B cell (primary cell): Measurements from ENCODE around the gene VAMP8. TPM values are rescaled to one million over a fixed set of nuclear protein-coding genes. Genes with fewer than 3 reads are reported as not detected.
A peak's percentile ranks its signal among the peaks of the same experiment; 100 is the strongest.

Source experiments
- ATAC-seq: fragments of 200-7000 bp; cut with Tn5 transposase; one replicate; pipeline ENCODE4 v1.10.0; 2021; ENCODE audit warnings: low read depth, mild to moderate bottlenecking, moderate number of reproducible peaks, moderate library complexity
- CTCF ChIA-PET: fragments of 350-600 bp; sonication (Branson Sonifier 250); formaldehyde crosslinking; loops from one replicate; lab custom pipeline; 2021; ENCODE audit warnings: antibody characterized with exemption, inconsistent platforms; lab: Charles Lee
- POLR2A ChIA-PET: fragments of 350-600 bp; sonication (Branson Sonifier 250); formaldehyde crosslinking; loops from one replicate; lab custom pipeline; 2021; ENCODE audit warnings: antibody characterized with exemption; lab: Charles Lee
- DNase-seq: peaks from one replicate; pipeline ENCODE4 v3.0.0; 2013
- H2AFZ ChIP-seq: 2 replicates; pipeline ENCODE4 v1.6.1; 2012; ENCODE audit warnings: mild to moderate bottlenecking, low read depth, low read length; ENCODE audit not compliant: insufficient read depth, poor library complexity, severe bottlenecking
- H3K27ac ChIP-seq, 2 donors: 1 replicate in 1 of 2; 2 replicates in 1 of 2; pipeline ENCODE4 v1.5.1; 2012 to 2013; ENCODE audit warnings: low read length in 2 of 2, mild to moderate bottlenecking in 2 of 2, moderate library complexity in 1 of 2
- H3K27me3 ChIP-seq, 4 experiments: fragments of 200-600 bp in 1 of 4; sonication (generic) in 1 of 4; replicated peaks in 1 of 4; 1 replicate in 2 of 4; 2 replicates in 2 of 4; pipeline versions ENCODE4 v1.6.1 to v1.7.0; 2013 to 2016; ENCODE audit warnings: low read length in 3 of 4, mild to moderate bottlenecking in 2 of 4, mixed read lengths in 1 of 4, moderate library complexity in 1 of 4; ENCODE audit not compliant: insufficient read depth in 4 of 4, control insufficient read depth in 3 of 4; ENCODE audit errors: control extremely low read depth in 1 of 4
- H3K36me3 ChIP-seq, 2 experiments: replicated peaks in 1 of 2; 1 replicate in 1 of 2; 2 replicates in 1 of 2; pipeline versions ENCODE4 v1.6.1 to v1.7.1; 2013; ENCODE audit warnings: low read length in 1 of 2; ENCODE audit not compliant: insufficient read depth in 2 of 2, control insufficient read depth in 1 of 2; ENCODE audit errors: control extremely low read depth in 1 of 2, extremely low read depth in 1 of 2
- H3K4me1 ChIP-seq, 2 donors: fragments of 200-600 bp in 1 of 2; sonication (generic) in 1 of 2; 1 replicate in 1 of 2; 2 replicates in 1 of 2; pipeline versions ENCODE4 v1.5.1 to v1.6.1; 2013 to 2017; ENCODE audit warnings: low read length in 2 of 2; ENCODE audit not compliant: control insufficient read depth in 2 of 2, insufficient read depth in 2 of 2
- H3K4me2 ChIP-seq: replicated peaks from 2 replicates; pipeline ENCODE3; 2012; ENCODE audit warnings: mild to moderate bottlenecking, low read depth, low read length; ENCODE audit not compliant: poor library complexity, severe bottlenecking
- H3K4me3 ChIP-seq, 5 experiments: fragments of 200-600 bp in 1 of 5; sonication (generic) in 1 of 5; 1 replicate in 3 of 5; 2 replicates in 2 of 5; pipeline versions ENCODE4 v1.5.1 to v1.7.0; 2011 to 2016; ENCODE audit warnings: low read length in 4 of 5, mild to moderate bottlenecking in 4 of 5, low read depth in 2 of 5, control low read depth in 1 of 5, moderate library complexity in 1 of 5; ENCODE audit not compliant: insufficient read depth in 1 of 5; ENCODE audit errors: control extremely low read depth in 1 of 5, extremely low read depth in 1 of 5
- H3K79me2 ChIP-seq: fragments of 200-600 bp; sonication (generic); one replicate; pipeline ENCODE4 v1.6.0; 2016; ENCODE audit warnings: low read length; ENCODE audit not compliant: control insufficient read depth, insufficient read depth
- H3K9ac ChIP-seq: fragments of 200-600 bp; sonication (generic); 2 replicates; pipeline ENCODE4 v1.6.1; 2017; ENCODE audit warnings: mild to moderate bottlenecking, low read length, moderate library complexity
- H3K9me3 ChIP-seq, 3 donors: one replicate each; pipeline versions ENCODE4 v1.6.1 to v1.7.1; 2013; ENCODE audit warnings: low read length in 2 of 3; ENCODE audit not compliant: control insufficient read depth in 2 of 3, insufficient read depth in 1 of 3; ENCODE audit errors: control extremely low read depth in 1 of 3
- H4K20me1 ChIP-seq: 2 replicates; pipeline ENCODE4 v1.6.0; 2012; ENCODE audit warnings: mild to moderate bottlenecking, low read length; ENCODE audit not compliant: insufficient read depth, control insufficient read depth, poor library complexity, severe bottlenecking
- H3K27ac Mint-ChIP-seq: one replicate; pipeline ENCODE4 v1.8.0; 2021; ENCODE audit warnings: mixed read lengths
- H3K27me3 Mint-ChIP-seq: one replicate; pipeline ENCODE4 v1.8.0; 2021; ENCODE audit warnings: mixed read lengths
- H3K4me1 Mint-ChIP-seq: one replicate; pipeline ENCODE4 v1.8.0; 2021; ENCODE audit warnings: mixed read lengths
- H3K4me3 Mint-ChIP-seq: one replicate; pipeline ENCODE4 v1.8.0; 2021; ENCODE audit warnings: mixed read lengths
- H3K9me3 Mint-ChIP-seq: one replicate; pipeline ENCODE4 v1.8.0; 2022; ENCODE audit warnings: mixed read lengths; ENCODE audit not compliant: insufficient read depth
- CTCF ChIP-seq: fragments of 200-600 bp; IDR thresholded peaks from one replicate; pipeline ENCODE4 v1.8.0; 2022; ENCODE audit warnings: antibody characterized with exemption, mild to moderate bottlenecking
- EZH2 ChIP-seq: IDR thresholded peaks from 2 replicates; pipeline ENCODE4 v1.6.1; 2012; ENCODE audit warnings: borderline replicate concordance, low read depth, mild to moderate bottlenecking, moderate library complexity, low read length; ENCODE audit not compliant: insufficient read depth, poor library complexity, severe bottlenecking
- WGBS: methylation state at CpG from one replicate; pipeline ENCODE4 v1.1.5; 2013; ENCODE audit warnings: missing lambda C conversion rate; ENCODE audit not compliant: insufficient coverage; 5-methylcytosine and 5-hydroxymethylcytosine counted together
- intact Hi-C: fragments of 100-400 bp; cut with micrococcal nuclease; formaldehyde crosslinking; loops from one replicate; pipeline ENCODE4 v1.10.0; 2022
- polyA plus RNA-seq: library from polyadenylated mRNA; depleted of rRNA; stranded (reverse); fragments of >200 nt; gene quantifications from 2 replicates; pipeline ENCODE4 v1.2.3, GENCODE V29; 2012
- total RNA-seq, 2 donors: library from RNA; stranded (reverse); fragments of 120-200 nt in 1 of 2; gene quantifications; 1 replicate in 1 of 2; 2 replicates in 1 of 2; pipeline versions ENCODE4 v1.2.3 to v1.2.4, GENCODE V29; 2013 to 2022

VAMP8 gene
- total and polyA plus RNA-seq, 2 donors (not counting 1 experiment from before 2014, with no cell fraction given) = 68.7 to 73.8 TPM

GRCh38 chr2:85611705-85612587 is 34.6 kb downstream of the VAMP8 start, which contains the start of gene C2orf68:
C2orf68 (minus strand) TSS chr2:85612066; CDS start chr2:85611984, 82 bp downstream.
- peak within 1 kb of the TSS; percentile 80 for H3K9ac ChIP-seq
- WGBS = 9% methylated on average over 57 of the region's 73 CpGs
- CTCF ChIA-PET = interaction anchor here (0.6 to 1.0 kb wide), 4 partner anchors 9 to 60 kb away, joined by 3 to 5 read pairs (median 4); partner anchors contain the start of gene TMEM150A
- H3K4me1 Mint-ChIP-seq = peaks cover 33% of the 10 kb centered on the region
- peaks cover 26% of the 10 kb centered on the region for H3K79me2 ChIP-seq
- H2AFZ ChIP-seq = peak within 1 kb of the TSS; percentile 89
- intact Hi-C loops = loop anchor here (1.0 to 10.0 kb wide), 4 partner anchors 10 to 493 kb away; partner anchors contain the start of genes POLR1A, PTCD3, RNF181 and TMEM150A
- H3K9me3 Mint-ChIP-seq = no peaks in the 10 kb centered on the region
- no peaks in the 10 kb centered on the region for H3K9me3 ChIP-seq
- no peaks in the 10 kb centered on the region for H3K27me3 ChIP-seq
- H3K4me2 ChIP-seq = peak within 1 kb of the TSS; percentile 76
- peak within 1 kb of the TSS; percentile 95 for H3K27ac Mint-ChIP-seq
- peak within 1 kb of the TSS; percentile 34 to 83 for H3K27ac ChIP-seq
- peak within 1 kb of the TSS; percentile 98 for H3K4me3 Mint-ChIP-seq
- no peaks in the 10 kb centered on the region for H3K27me3 Mint-ChIP-seq
- ATAC-seq (peak; percentile 66), DNase-seq (peak; percentile 89)
- TF ChIP-seq CTCF (no peak), EZH2 (no peak)
- H3K4me1 ChIP-seq = peaks cover 13 to 29% of the 10 kb centered on the region in 2 donors
- peaks cover 0 to 23% of the 10 kb centered on the region in 2 experiments for H3K36me3 ChIP-seq
- peak within 1 kb of the TSS; percentile 72 to 88 (median 76) for H3K4me3 ChIP-seq
- peaks cover 27% of the 10 kb centered on the region for H4K20me1 ChIP-seq
- POLR2A ChIA-PET = interaction anchor here (0.5 to 1.4 kb wide), 8 partner anchors 9 to 220 kb away, joined by 3 to 11 read pairs (median 5); partner anchors contain the start of genes MAT2A, RNF181, SH2D6 and TMEM150A
